WTC11 (cell line): ENCODE data around the gene PUDP. TPM values are rescaled to one million over a fixed set of nuclear protein-coding genes. Genes with fewer than 3 reads are reported as not detected.
A peak's percentile ranks its signal among the peaks of the same experiment; 100 is the strongest.

Experiments used
- ATAC-seq: fragments of 200-7000 bp; cut with Tn5 transposase; 2 replicates; pipeline ENCODE4 v1.10.0; 2021; ENCODE audit warnings: mild to moderate bottlenecking, moderate library complexity
- CTCF ChIA-PET: fragments of 300-600 bp; sonication (Branson Sonifier 250); formaldehyde crosslinking; loops from one replicate; lab custom pipeline; 2021; ENCODE audit warnings: antibody characterized with exemption; lab: Charles Lee
- POLR2A ChIA-PET: fragments of 350-600 bp; sonication (Branson Sonifier 250); formaldehyde crosslinking; loops from one replicate; lab custom pipeline; 2021; ENCODE audit warnings: antibody characterized with exemption; lab: Charles Lee
- DNase-seq: peaks from one replicate; pipeline ENCODE4 v3.0.0; 2021; ENCODE audit warnings: low spot score
- H3K27ac Mint-ChIP-seq: 2 replicates; pipeline ENCODE4 v1.8.0; 2021; ENCODE audit warnings: mixed read lengths
- H3K27me3 Mint-ChIP-seq: 2 replicates; pipeline ENCODE4 v1.8.0; 2021; ENCODE audit warnings: low read depth, mild to moderate bottlenecking, moderate library complexity, mixed read lengths
- H3K36me3 Mint-ChIP-seq: 2 replicates; pipeline ENCODE4 v1.8.0; 2021; ENCODE audit warnings: mixed read lengths
- H3K4me1 Mint-ChIP-seq: 2 replicates; pipeline ENCODE4 v1.8.0; 2022; ENCODE audit warnings: mixed read lengths
- H3K4me3 Mint-ChIP-seq: 2 replicates; pipeline ENCODE4 v1.8.0; 2021; ENCODE audit warnings: mild to moderate bottlenecking, moderate library complexity, mixed read lengths
- H3K9me3 Mint-ChIP-seq: 2 replicates; pipeline ENCODE4 v1.8.0; 2021; ENCODE audit warnings: mixed read lengths
- ARID4B ChIP-seq: sonication (generic); formaldehyde crosslinking; IDR thresholded peaks from 2 replicates; pipeline ENCODE4 v1.8.0; 2023; ENCODE audit warnings: missing genetic modification reagents, mild to moderate bottlenecking, borderline replicate concordance
- CTCF ChIP-seq: fragments of 200-600 bp; IDR thresholded peaks from 2 replicates; pipeline ENCODE4 v1.8.0; 2022; ENCODE audit warnings: antibody characterized with exemption
- E2F4 ChIP-seq: sonication (generic); formaldehyde crosslinking; IDR thresholded peaks from 2 replicates; pipeline ENCODE4 v1.8.1; 2022; ENCODE audit warnings: low read depth, mild to moderate bottlenecking, moderate library complexity, missing genetic modification reagents, borderline replicate concordance
- ETV6 ChIP-seq: sonication (generic); formaldehyde crosslinking; IDR thresholded peaks from 2 replicates; pipeline ENCODE4 v1.8.1; 2022; ENCODE audit warnings: mild to moderate bottlenecking, missing genetic modification reagents
- FOXK1 ChIP-seq: sonication (generic); formaldehyde crosslinking; IDR thresholded peaks from 2 replicates; pipeline ENCODE4 v1.8.0; 2022; ENCODE audit warnings: mild to moderate bottlenecking, moderate library complexity, missing genetic modification reagents
- HMGXB4 ChIP-seq: sonication (generic); formaldehyde crosslinking; IDR thresholded peaks from 2 replicates; pipeline ENCODE4 v1.8.1; 2023; ENCODE audit warnings: mild to moderate bottlenecking, moderate library complexity, missing genetic modification reagents
- NFATC4 ChIP-seq: fragments of 250-450 bp; sonication (Bioruptor Pico); IDR thresholded peaks from 2 replicates; pipeline ENCODE4 v1.9.0; 2021; ENCODE audit warnings: mild to moderate bottlenecking
- NR1H2 ChIP-seq: sonication (generic); formaldehyde crosslinking; IDR thresholded peaks from 2 replicates; pipeline ENCODE4 v1.9.0; 2021; ENCODE audit warnings: mild to moderate bottlenecking, moderate library complexity, missing genetic modification reagents
- PREB ChIP-seq: sonication (generic); formaldehyde crosslinking; IDR thresholded peaks from 2 replicates; pipeline ENCODE4 v1.8.1; 2022; ENCODE audit warnings: mild to moderate bottlenecking, missing genetic modification reagents, moderate library complexity, borderline replicate concordance
- RELA ChIP-seq: sonication (generic); formaldehyde crosslinking; IDR thresholded peaks from 2 replicates; pipeline ENCODE4 v1.8.1; 2022; ENCODE audit warnings: missing genetic modification reagents, mild to moderate bottlenecking, borderline replicate concordance
- ZNF121 ChIP-seq: sonication (generic); formaldehyde crosslinking; IDR thresholded peaks from 2 replicates; pipeline ENCODE4 v1.8.0; 2023; ENCODE audit warnings: missing genetic modification reagents
- ZNF423 ChIP-seq: fragments of 250-450 bp; sonication (Bioruptor Pico); IDR thresholded peaks from 2 replicates; pipeline ENCODE4 v2.1.2; 2022; ENCODE audit warnings: mild to moderate bottlenecking, moderate library complexity
- total RNA-seq: library from RNA; stranded (reverse); gene quantifications from 3 replicates; pipeline ENCODE4 v1.2.3, GENCODE V29; 2021
- TF ChIP-seq, protein P1 (sequence below): sonication (generic); formaldehyde crosslinking; IDR thresholded peaks from 2 replicates; pipeline ENCODE4 v1.8.0; 2022; ENCODE audit warnings: mild to moderate bottlenecking, missing genetic modification reagents
- TF ChIP-seq, protein P2 (sequence below): sonication (generic); formaldehyde crosslinking; IDR thresholded peaks from 2 replicates; pipeline ENCODE4 v1.8.0; 2022; ENCODE audit warnings: mild to moderate bottlenecking, missing genetic modification reagents
- TF ChIP-seq, protein P3 (sequence below): fragments of 250-450 bp; sonication (Bioruptor Pico); IDR thresholded peaks from 2 replicates; pipeline ENCODE4 v1.9.0; 2021; ENCODE audit warnings: mild to moderate bottlenecking
- TF ChIP-seq, protein P4 (sequence below): sonication (generic); formaldehyde crosslinking; IDR thresholded peaks from 2 replicates; pipeline ENCODE4 v1.8.1; 2022; ENCODE audit warnings: low read depth, missing genetic modification reagents, borderline replicate concordance
- TF ChIP-seq, protein P5 (sequence below): sonication (generic); formaldehyde crosslinking; IDR thresholded peaks from 2 replicates; pipeline ENCODE4 v1.8.1; 2023; ENCODE audit warnings: mild to moderate bottlenecking, missing genetic modification reagents, moderate library complexity

The PUDP gene
- total RNA-seq, 1 experiment from 2014 or later = 20.8 TPM

GRCh38 chrX:7131621-7132020 lies 16.3 kb downstream of the PUDP start:
- DNase-seq (no peak), ATAC-seq (no peak)
- Mint-ChIP-seq H3K27me3 (no peaks in the 10 kb centered on the region), H3K36me3 (peaks cover 2% of the 10 kb centered on the region; the same call in 1 of the 2 replicates), H3K4me3 (no peak overlapping the region), H3K27ac (peak overlapping the region; percentile 41; the same call in 1 of the 2 replicates), H3K9me3 (no peaks in the 10 kb centered on the region; the same call in 1 of the 2 replicates), H3K4me1 (peaks cover 17% of the 10 kb centered on the region)
- POLR2A ChIA-PET = no interaction called here
- CTCF ChIA-PET = interaction anchor here (0.8 kb wide), 1 partner anchor 39 kb away, joined by 3 read pairs; no protein-coding TSS in a partner anchor
- TF ChIP-seq, protein P1, sequence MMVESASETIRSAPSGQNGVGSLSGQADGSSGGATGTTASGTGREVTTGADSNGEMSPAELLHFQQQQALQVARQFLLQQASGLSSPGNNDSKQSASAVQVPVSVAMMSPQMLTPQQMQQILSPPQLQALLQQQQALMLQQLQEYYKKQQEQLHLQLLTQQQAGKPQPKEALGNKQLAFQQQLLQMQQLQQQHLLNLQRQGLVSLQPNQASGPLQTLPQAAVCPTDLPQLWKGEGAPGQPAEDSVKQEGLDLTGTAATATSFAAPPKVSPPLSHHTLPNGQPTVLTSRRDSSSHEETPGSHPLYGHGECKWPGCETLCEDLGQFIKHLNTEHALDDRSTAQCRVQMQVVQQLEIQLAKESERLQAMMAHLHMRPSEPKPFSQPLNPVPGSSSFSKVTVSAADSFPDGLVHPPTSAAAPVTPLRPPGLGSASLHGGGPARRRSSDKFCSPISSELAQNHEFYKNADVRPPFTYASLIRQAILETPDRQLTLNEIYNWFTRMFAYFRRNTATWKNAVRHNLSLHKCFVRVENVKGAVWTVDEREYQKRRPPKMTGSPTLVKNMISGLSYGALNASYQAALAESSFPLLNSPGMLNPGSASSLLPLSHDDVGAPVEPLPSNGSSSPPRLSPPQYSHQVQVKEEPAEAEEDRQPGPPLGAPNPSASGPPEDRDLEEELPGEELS = no peak
- TF ChIP-seq NR1H2 (CRISPR knock-in tag) = no peak

DNA sequence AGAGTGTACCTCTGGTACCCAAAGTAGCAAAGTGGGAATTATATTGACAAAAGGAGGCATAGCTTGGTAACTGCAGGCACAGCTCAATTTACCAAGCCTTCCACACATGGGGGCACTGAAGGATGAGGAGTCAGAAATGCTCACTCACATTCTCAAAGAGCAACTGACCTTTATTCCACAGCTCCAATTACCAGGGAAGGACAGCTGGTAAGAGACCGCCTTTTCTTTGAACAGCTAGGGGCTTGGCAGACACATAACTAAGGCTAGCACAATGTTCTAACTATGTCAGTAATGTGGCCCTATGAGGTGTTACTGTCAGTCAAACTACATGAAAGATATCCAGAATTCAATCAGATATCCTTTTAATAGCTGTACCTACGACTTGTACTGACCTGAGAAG lies 20.9 kb downstream of the PUDP start:
- ChIA-PET POLR2A (no interaction called here), CTCF (no interaction called here)
- Mint-ChIP-seq H3K27ac (no peak overlapping the region), H3K4me3 (no peak overlapping the region), H3K9me3 (no peaks in the 10 kb centered on the region; the same call in 1 of the 2 replicates), H3K27me3 (no peaks in the 10 kb centered on the region), H3K36me3 (peaks cover 2% of the 10 kb centered on the region; the same call in 1 of the 2 replicates), H3K4me1 (peaks cover 10% of the 10 kb centered on the region)
- TF ChIP-seq, protein P2, sequence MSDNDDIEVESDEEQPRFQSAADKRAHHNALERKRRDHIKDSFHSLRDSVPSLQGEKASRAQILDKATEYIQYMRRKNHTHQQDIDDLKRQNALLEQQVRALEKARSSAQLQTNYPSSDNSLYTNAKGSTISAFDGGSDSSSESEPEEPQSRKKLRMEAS (CRISPR knock-in tag) = no peak
- no peak for TF ChIP-seq ZNF121
- TF ChIP-seq, protein P3, sequence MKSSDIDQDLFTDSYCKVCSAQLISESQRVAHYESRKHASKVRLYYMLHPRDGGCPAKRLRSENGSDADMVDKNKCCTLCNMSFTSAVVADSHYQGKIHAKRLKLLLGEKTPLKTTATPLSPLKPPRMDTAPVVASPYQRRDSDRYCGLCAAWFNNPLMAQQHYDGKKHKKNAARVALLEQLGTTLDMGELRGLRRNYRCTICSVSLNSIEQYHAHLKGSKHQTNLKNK (CRISPR knock-in tag) = no peak
- TF ChIP-seq, protein P4, sequence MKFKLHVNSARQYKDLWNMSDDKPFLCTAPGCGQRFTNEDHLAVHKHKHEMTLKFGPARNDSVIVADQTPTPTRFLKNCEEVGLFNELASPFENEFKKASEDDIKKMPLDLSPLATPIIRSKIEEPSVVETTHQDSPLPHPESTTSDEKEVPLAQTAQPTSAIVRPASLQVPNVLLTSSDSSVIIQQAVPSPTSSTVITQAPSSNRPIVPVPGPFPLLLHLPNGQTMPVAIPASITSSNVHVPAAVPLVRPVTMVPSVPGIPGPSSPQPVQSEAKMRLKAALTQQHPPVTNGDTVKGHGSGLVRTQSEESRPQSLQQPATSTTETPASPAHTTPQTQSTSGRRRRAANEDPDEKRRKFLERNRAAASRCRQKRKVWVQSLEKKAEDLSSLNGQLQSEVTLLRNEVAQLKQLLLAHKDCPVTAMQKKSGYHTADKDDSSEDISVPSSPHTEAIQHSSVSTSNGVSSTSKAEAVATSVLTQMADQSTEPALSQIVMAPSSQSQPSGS (CRISPR knock-in tag) = no peak
- no peak for TF ChIP-seq CTCF
- TF ChIP-seq RELA (CRISPR knock-in tag) = no peak
- no peak for TF ChIP-seq ARID4B (CRISPR knock-in tag)
- no peak for TF ChIP-seq ZNF423
- no peak for TF ChIP-seq FOXK1
- TF ChIP-seq, protein P5, sequence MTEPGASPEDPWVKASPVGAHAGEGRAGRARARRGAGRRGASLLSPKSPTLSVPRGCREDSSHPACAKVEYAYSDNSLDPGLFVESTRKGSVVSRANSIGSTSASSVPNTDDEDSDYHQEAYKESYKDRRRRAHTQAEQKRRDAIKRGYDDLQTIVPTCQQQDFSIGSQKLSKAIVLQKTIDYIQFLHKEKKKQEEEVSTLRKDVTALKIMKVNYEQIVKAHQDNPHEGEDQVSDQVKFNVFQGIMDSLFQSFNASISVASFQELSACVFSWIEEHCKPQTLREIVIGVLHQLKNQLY (CRISPR knock-in tag) = no peak
- no peak for TF ChIP-seq NFATC4 (CRISPR knock-in tag)
- TF ChIP-seq HMGXB4 = no peak
- TF ChIP-seq E2F4 (CRISPR knock-in tag) = no peak
- TF ChIP-seq PREB (CRISPR knock-in tag) = no peak
- TF ChIP-seq ETV6 = no peak
- ATAC-seq = no peak
- no peak for DNase-seq
